Fibroblast of lung (primary cell): ENCODE results near the gene PHRF1. TPM values are rescaled to one million over a fixed set of nuclear protein-coding genes. Genes with fewer than 3 reads are reported as not detected.

Experiments
- DNase-seq, 2 donors: peaks; one replicate each; pipeline versions ENCODE4 v3.0.0 to v3.0.0-alpha.2; 2010; ENCODE audit warnings: low read depth in 2 of 2
- H2AFZ ChIP-seq: 2 replicates; pipeline ENCODE4 v1.5.1; 2012; ENCODE audit warnings: low read length, control low read depth, inconsistent platforms
- H3K27ac ChIP-seq: 2 replicates; pipeline ENCODE4 v1.5.1; 2011; ENCODE audit warnings: low read length, control low read depth; ENCODE audit not compliant: insufficient read depth
- H3K27me3 ChIP-seq: 2 replicates; pipeline ENCODE4 v1.5.1; 2011; ENCODE audit warnings: mild to moderate bottlenecking, low read length; ENCODE audit not compliant: control insufficient read depth, insufficient read depth
- H3K36me3 ChIP-seq: 2 replicates; pipeline ENCODE4 v1.5.1; 2011; ENCODE audit warnings: low read length; ENCODE audit not compliant: control insufficient read depth, insufficient read depth
- H3K4me1 ChIP-seq: 2 replicates; pipeline ENCODE4 v1.5.1; 2011; ENCODE audit warnings: low read length; ENCODE audit not compliant: control insufficient read depth, insufficient read depth; ENCODE audit errors: extremely low read depth
- H3K4me2 ChIP-seq: 2 replicates; pipeline ENCODE4 v1.5.1; 2011; ENCODE audit warnings: low read length, control low read depth; ENCODE audit not compliant: insufficient read depth; ENCODE audit errors: extremely low read depth
- H3K4me3 ChIP-seq, 4 experiments: fragments of 200-600 bp in 1 of 4; sonication (generic) in 1 of 4; replicated peaks in 1 of 4; 2 replicates each; pipeline ENCODE4 v1.5.1; 2011 to 2016; ENCODE audit warnings: low read length in 4 of 4, low read depth in 3 of 4, mild to moderate bottlenecking in 3 of 4, control low read depth in 2 of 4, inconsistent platforms in 1 of 4, mixed read lengths in 1 of 4; ENCODE audit not compliant: insufficient read depth in 1 of 4; ENCODE audit errors: control extremely low read depth in 1 of 4
- H3K79me2 ChIP-seq: 2 replicates; pipeline ENCODE4 v1.5.1; 2012; ENCODE audit warnings: mild to moderate bottlenecking, low read length, inconsistent platforms; ENCODE audit not compliant: control insufficient read depth, insufficient read depth
- H3K9ac ChIP-seq: 2 replicates; pipeline ENCODE4 v1.5.1; 2011; ENCODE audit warnings: mild to moderate bottlenecking, low read length, control low read depth; ENCODE audit not compliant: insufficient read depth
- H3K9me3 ChIP-seq: 2 replicates; pipeline ENCODE4 v1.5.1; 2012; ENCODE audit warnings: low read depth, low read length; ENCODE audit not compliant: control insufficient read depth, insufficient read depth
- H4K20me1 ChIP-seq: 2 replicates; pipeline ENCODE4 v1.5.1; 2011; ENCODE audit warnings: low read length; ENCODE audit not compliant: control insufficient read depth, insufficient read depth; ENCODE audit errors: extremely low read depth
- EZH2 ChIP-seq: IDR thresholded peaks from 2 replicates; pipeline ENCODE4 v1.5.1; 2012; ENCODE audit warnings: low read length, control low read depth, mild to moderate bottlenecking; ENCODE audit errors: missing control alignments
- polyA plus RNA-seq, 2 donors: library from polyadenylated mRNA; depleted of rRNA in 1 of 2; stranded (reverse) in 1 of 2; unstranded in 1 of 2; fragments of >200 nt; gene quantifications; 2 replicates each; pipeline ENCODE4 v1.2.1, GENCODE V29; 2011 to 2012; ENCODE audit warnings: missing spikeins in 1 of 2
- total RNA-seq: library from RNA; depleted of rRNA; stranded (reverse); fragments of >200 nt; gene quantifications from 2 replicates; pipeline ENCODE4 v1.2.1, GENCODE V29; 2014
- TF ChIP-seq, protein P1 (sequence below), 2 donors: IDR thresholded peaks in 1 of 2; conservative IDR thresholded peaks in 1 of 2; 1 replicate in 1 of 2; 2 replicates in 1 of 2; pipeline ENCODE4 v1.5.1; 2011 to 2012; ENCODE audit warnings: low read length in 2 of 2, control low read depth in 1 of 2, inconsistent platforms in 1 of 2, low read depth in 1 of 2, mild to moderate bottlenecking in 1 of 2

The PHRF1 gene
- total and polyA plus RNA-seq, 2 donors (not counting 1 experiment from before 2014, with no cell fraction given): 5.9 to 16.8 TPM

DNA sequence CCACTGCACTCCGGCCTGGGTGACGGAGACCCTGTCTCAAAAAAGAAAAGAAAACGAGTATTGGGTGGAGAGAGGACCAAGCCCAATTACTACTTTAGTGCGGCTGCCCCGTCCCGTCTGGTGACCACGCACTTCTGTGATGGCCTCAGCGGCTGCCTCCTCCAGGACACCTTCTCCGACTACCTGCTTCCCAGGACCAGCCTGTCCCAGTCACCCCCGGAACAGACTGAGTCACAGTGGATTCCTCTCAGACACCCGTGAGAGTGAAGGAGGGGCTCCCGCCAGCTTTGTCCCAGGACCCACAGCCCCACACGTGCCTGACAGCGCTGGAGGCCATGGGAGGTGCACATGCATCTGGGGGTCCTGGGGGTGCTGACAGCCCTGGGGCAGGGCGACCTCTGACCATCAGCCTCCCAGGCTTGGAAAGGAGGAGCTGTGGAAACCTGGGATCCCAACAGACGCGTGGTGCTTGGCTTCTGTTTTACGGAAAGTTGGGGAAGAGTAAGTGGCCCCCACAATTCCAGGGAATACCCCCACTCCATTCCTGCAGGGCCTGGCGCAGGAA is 65.6 kb downstream of the PHRF1 start:
- Histone ChIP-seq H3K9ac (no peak overlapping the region), H3K27ac (no peak overlapping the region), H3K4me2 (no peak overlapping the region), H3K79me2 (no peaks in the 10 kb centered on the region), H3K4me3 (no peak overlapping the region), H2AFZ (no peak overlapping the region), H3K4me1 (no peaks in the 10 kb centered on the region), H3K36me3 (peaks cover 8% of the 10 kb centered on the region), H3K9me3 (no peaks in the 10 kb centered on the region), H4K20me1 (no peaks in the 10 kb centered on the region), H3K27me3 (peaks cover 5% of the 10 kb centered on the region)
- no peak for DNase-seq
- TF ChIP-seq, protein P1, sequence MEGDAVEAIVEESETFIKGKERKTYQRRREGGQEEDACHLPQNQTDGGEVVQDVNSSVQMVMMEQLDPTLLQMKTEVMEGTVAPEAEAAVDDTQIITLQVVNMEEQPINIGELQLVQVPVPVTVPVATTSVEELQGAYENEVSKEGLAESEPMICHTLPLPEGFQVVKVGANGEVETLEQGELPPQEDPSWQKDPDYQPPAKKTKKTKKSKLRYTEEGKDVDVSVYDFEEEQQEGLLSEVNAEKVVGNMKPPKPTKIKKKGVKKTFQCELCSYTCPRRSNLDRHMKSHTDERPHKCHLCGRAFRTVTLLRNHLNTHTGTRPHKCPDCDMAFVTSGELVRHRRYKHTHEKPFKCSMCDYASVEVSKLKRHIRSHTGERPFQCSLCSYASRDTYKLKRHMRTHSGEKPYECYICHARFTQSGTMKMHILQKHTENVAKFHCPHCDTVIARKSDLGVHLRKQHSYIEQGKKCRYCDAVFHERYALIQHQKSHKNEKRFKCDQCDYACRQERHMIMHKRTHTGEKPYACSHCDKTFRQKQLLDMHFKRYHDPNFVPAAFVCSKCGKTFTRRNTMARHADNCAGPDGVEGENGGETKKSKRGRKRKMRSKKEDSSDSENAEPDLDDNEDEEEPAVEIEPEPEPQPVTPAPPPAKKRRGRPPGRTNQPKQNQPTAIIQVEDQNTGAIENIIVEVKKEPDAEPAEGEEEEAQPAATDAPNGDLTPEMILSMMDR (conservative IDR thresholded peaks at IDR 0.05 in 1 of 2, IDR thresholded peaks at IDR 0.05 in 1 of 2; ENCODE audit: low read depth in 1 of 2, low read length in 2 of 2): no peak
- TF ChIP-seq EZH2: no peak

DNA sequence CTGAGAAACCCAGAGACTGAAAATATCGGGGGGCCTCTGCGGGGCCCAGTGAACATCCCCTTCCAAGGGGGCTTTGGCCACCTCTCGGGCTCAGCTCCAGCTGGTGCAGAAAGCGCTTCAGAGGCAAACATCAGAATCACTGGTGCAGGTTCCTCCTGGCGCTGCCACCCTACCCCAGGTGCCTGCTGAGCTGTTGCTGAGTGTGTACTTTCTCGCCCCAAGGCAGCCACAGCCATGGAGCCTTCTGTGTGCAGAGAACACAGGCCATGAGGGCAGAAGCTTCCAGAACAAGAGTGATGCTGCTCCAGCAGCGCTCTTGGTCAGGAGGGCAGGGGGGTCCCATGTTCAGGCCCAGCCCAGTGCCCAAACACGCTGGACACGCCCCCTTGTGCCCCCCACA is 67.1 kb downstream of the PHRF1 start:
- H3K79me2 ChIP-seq: no peaks in the 10 kb centered on the region
- H3K9ac ChIP-seq: no peak overlapping the region
- TF ChIP-seq, protein P1 (conservative IDR thresholded peaks at IDR 0.05 in 1 of 2, IDR thresholded peaks at IDR 0.05 in 1 of 2; ENCODE audit: low read depth in 1 of 2, low read length in 2 of 2): no peak
- no peak for TF ChIP-seq EZH2
- no peak overlapping the region for H3K4me3 ChIP-seq
- peaks cover 8% of the 10 kb centered on the region for H3K36me3 ChIP-seq
- no peak overlapping the region for H3K4me2 ChIP-seq
- no peaks in the 10 kb centered on the region for H3K4me1 ChIP-seq
- H3K27me3 ChIP-seq: no peaks in the 10 kb centered on the region
- no peak overlapping the region for H3K27ac ChIP-seq
- DNase-seq: no peak
- no peak overlapping the region for H2AFZ ChIP-seq
- H3K9me3 ChIP-seq: no peaks in the 10 kb centered on the region
- no peaks in the 10 kb centered on the region for H4K20me1 ChIP-seq

DNA sequence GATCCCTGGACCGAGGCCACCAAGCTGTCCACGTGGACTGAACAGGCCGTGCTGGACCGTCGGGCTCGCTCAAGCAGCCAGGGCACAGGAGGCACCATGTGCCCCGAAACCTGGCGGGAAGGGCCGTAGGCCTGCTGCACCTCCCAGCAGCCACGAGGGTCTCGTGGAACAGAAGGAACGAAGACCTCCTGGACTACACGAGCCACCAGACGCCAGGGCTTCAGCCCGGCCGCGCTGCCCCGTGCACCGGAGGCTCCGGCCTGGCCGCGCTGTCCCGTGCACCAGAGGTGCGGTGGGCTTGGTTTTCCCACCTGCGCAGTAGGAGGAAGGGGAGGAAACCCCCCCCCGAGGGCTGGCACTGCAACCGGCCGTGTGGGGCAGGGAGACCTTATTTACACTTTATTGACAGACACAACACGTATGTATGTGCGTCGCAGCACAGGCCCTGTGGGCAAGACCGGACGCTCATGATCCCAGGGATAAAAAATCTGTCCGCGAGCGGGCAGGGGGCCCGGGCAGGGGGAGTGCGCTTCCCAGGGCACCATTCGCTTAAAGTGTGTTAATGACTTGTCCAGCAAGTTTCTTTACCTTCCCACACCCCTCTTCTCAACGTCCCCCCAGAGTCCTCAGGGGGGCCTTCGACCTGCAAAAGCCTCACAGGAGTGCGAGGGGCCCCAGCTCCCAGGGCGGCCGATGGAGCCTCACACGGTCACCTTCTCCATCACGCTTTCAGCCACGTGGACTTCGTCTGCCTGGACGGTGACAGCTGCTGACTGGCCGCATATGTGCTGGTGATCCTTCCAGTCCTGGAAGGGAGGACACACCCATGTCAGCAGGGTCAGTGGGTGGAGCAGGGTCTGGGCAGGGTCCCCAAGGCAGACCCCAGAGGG is 67.8 kb downstream of the PHRF1 start:
- no peak for DNase-seq
- Histone ChIP-seq H3K27me3 (no peaks in the 10 kb centered on the region), H3K79me2 (no peaks in the 10 kb centered on the region), H3K4me2 (no peak overlapping the region), H3K9ac (no peak overlapping the region), H3K27ac (no peak overlapping the region), H3K4me1 (no peaks in the 10 kb centered on the region), H3K4me3 (no peak overlapping the region), H4K20me1 (no peaks in the 10 kb centered on the region), H3K9me3 (no peaks in the 10 kb centered on the region), H3K36me3 (peaks cover 8% of the 10 kb centered on the region), H2AFZ (no peak overlapping the region)
- no peak for TF ChIP-seq EZH2
- TF ChIP-seq, protein P1 (conservative IDR thresholded peaks at IDR 0.05 in 1 of 2, IDR thresholded peaks at IDR 0.05 in 1 of 2; ENCODE audit: low read depth in 1 of 2, low read length in 2 of 2): no peak
